COLO668 (cell line): Measurements from ENCODE around the gene NME7.

Experiments used
- DNase-seq: peaks from one replicate; lab custom pipeline; 2025; ENCODE audit not compliant: unreplicated experiment; lab: John Stamatoyannopoulos, UW

The NME7 gene

GRCh38 chr1:169160845-169161495 lies 206.6 kb downstream of the NME7 start:
- DNase-seq = no peak

- DNase-seq = no peak
These were observed 211.0 kb downstream of the NME7 start for GRCh38 chr1:169156580-169156979.

GRCh38 chr1:169155675-169156074 lies 211.9 kb downstream of the NME7 start:
- DNase-seq = no peak

GRCh38 chr1:169151338-169151837 lies 216.2 kb downstream of the NME7 start:
- DNase-seq = no peak

DNA sequence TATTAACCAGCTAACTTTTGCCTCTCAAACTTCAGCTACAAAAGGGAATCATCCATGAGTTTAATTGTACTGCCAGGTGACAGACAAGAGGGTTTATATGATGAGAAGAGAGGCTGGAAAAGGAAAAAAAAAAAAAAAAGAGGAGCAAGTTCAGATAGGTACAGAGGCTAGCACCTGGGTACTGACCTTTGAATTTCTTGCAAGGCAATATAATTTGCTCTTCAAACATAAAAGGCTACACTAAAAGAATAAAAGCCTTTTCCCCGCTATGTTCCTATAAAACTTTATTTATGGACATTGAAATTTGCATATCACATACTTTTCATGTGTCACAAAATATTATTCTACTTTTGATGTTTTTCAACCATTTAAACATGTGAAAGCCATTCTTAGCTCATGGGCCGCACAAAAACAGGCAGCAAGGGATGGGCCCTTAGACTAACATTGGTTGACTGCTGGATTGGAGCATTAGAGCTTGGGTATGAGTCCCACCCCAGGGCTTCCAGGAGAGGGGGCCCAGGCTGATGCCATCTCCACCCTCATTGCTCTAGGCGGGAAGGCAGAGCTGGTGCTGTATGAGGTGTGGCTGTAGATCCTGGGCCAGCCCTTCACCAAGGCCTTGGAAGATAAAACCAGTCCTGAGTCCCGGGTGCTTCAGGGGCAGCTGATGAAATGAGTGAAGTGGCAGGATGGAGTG lies 216.8 kb downstream of the NME7 start:
- no peak for DNase-seq

DNA sequence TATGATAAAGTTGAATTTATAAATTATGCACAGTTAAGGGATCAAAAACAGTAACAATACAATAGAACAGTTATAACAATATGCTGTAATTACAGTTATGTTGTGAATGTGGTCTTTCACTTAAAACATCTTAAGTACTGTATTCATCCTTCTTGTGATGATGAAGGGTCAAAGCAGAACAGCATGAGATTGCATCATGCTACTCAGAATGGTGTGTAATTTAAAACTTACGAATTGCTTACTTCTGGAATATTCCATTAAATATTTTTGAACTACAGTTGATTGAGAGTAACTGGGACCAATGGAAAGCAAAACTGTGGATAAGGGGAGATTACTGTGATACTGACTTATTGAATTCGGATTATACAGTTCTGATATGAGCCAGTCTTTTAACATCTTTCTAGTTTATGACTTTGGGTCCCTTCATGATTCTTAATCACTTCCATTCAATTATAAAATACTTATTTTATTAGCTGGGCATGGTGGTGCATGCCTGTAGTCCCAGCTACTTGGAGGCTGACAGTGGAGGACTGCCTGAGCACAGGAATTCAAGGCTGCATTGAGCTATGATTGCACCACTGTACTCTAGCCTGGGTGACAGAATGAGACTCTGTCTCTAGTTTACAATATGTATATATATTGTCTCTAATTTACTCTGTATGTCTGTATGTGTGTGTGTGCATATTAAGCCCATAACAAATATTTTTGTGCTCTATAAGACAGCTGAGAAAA lies 217.9 kb downstream of the NME7 start:
- DNase-seq = no peak

GRCh38 chr1:169148472-169149252 lies 218.9 kb downstream of the NME7 start:
- peak; percentile 33 for DNase-seq

DNA sequence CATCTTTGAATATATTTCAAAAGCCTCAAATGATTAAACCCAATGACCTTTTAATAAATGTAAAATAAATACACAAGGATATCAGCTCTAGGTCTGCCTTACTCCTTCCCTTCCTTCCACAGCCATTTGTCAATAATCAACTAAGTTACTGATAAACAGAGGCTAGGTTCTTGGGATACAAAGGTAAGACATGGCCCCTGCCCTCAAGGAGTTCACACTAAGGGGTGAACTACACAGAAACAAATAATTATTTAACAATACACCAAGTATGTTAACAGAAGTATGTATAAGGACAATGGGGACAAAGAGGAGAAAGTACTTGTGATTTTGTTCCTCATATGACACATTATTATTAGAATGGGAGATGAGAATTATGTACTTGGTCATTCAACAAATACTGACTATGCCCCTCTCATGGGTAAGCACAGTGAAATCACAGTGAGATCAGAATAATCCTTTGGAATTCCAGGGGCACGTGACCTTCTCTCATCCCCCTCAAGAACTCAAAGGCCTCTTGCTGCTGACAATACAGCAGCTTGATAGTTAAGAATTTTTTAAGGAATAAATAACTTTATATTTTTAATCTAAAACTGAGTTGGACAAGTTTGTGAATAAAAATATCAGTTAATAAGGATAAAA lies 220.9 kb downstream of the NME7 start:
- no peak for DNase-seq

- DNase-seq = no peak
These were observed 222.5 kb downstream of the NME7 start for GRCh38 chr1:169144941-169145626.

- DNase-seq = no peak
These were observed 223.6 kb downstream of the NME7 start for GRCh38 chr1:169143984-169144383.

GRCh38 chr1:169143346-169143745 lies 224.3 kb downstream of the NME7 start:
- no peak for DNase-seq

DNA sequence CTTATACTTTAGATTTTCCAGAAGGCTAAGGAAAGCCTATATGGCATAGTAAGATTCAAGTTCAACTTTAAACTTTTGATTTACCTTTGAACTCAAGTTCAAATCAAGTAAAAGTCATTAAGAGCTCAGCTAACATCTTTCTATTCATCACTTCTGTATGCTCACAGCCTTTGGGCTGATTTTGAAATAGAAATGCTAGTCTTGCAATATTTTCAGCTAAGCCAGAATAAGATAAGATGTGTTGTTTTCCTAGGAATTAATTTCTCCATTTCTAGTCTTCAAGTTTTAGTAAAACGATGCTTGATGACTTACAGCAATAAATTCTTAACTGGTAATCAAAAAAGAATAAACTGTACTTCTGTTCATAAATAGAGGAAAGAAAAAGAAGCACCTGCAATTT lies 225.5 kb downstream of the NME7 start:
- no peak for DNase-seq

DNA sequence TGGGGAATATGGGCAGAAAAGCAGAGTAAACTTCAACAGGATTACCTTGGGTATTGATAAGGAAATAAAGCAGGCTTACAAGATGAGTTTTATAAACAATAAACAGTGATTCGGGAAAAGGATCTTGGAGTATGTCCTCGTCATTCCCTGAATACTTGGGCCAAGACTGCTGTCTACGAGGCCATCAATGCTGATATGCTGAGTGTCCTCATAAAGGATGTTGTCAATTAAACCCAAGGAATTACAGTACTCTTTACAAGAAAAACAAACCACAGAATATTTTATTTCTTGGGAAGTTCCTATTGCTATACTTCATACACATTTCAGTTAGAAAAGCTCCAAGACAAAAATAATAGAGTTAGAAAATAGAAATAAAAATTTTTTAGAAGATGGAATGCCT lies 226.2 kb downstream of the NME7 start:
- DNase-seq = no peak

GRCh38 chr1:169138866-169139670 lies 228.5 kb downstream of the NME7 start:
- no peak for DNase-seq

DNA sequence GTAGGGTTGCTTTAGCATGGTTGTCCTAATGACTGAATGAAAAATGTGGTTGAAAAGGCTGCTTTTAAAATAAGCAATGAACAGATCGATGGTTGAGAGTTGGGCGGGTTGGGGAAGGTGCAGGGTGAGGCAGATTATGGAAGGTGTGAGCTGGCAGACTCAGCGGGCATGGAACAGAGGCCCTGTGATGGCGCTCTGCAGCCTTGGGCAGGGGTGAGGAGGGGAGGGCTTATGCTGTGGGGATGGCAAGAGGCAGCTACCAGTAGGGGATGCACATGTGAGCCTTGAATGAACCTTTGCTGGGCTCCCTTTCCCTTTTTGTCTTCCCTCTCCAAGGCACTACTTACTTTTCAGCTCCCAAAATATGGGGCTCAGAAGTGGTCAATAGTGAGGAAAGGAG lies 230.2 kb downstream of the NME7 start:
- DNase-seq = no peak

DNA sequence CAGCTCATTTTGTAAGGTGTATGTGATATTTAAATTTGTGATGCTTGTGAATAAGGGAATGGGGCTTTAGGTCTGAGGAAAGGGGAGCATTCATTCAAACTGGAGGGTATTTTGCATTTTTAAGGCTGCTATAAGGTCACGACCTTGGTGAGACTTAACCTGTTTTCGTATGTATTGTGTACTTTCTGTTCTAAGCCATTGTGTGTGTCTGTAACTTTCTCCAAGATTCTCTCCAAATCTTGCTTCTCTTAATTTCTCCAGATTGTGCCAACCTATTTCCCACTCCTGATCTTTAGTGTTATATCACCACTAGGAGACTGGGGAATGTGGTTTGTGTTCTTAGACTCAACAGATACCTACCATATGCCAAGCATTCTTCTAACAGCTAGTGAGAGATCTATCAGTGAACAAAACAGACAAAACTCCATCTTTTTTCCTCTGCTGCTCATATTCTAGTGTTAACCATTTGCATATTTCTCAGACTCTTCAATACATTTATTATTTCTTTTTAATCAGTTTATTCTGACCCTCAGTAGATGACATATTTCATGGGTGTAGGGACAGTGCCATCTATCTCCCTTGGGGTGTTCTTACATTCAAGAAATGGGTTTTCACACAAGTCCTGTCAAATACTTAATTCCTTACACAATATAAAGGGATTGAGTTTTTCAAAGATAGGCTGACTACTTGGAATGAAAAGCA lies 233.6 kb downstream of the NME7 start:
- no peak for DNase-seq

DNA sequence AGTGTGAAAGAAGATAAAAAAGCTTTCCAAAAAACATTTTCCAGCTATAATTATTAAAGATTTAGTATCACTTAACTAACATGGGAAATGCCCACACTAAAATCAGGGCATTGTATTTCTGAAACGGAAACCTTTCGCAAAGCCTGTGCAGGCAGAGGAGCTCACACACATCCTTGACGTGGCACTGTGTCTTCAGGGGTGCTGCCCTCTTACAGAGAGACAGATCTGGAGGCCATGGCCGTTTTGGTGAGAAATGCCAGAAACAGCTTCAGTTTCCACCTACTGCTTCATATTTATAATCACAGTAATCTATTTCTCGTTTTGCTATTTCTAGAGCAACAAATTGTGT lies 234.4 kb downstream of the NME7 start:
- no peak for DNase-seq

- no peak for DNase-seq
These were observed 234.9 kb downstream of the NME7 start for GRCh38 chr1:169132512-169133227.
